HFFc6 (cell line): Measurements from ENCODE around the gene C15orf39. TPM values are rescaled to one million over a fixed set of nuclear protein-coding genes. Genes with fewer than 3 reads are reported as not detected.

Source experiments
- DNase-seq: peaks from one replicate; pipeline ENCODE4 v3.0.0-alpha.2; 2018
- H3K27ac Mint-ChIP-seq: 2 replicates; pipeline ENCODE4 v1.8.0; 2020; ENCODE audit warnings: mild to moderate bottlenecking, mixed read lengths
- H3K27me3 Mint-ChIP-seq: 2 replicates; pipeline ENCODE4 v1.8.0; 2021; ENCODE audit warnings: mild to moderate bottlenecking, moderate library complexity, mixed read lengths; ENCODE audit not compliant: insufficient read depth
- H3K36me3 Mint-ChIP-seq: 2 replicates; pipeline ENCODE4 v1.8.0; 2021; ENCODE audit warnings: low read depth, mixed read lengths
- H3K4me1 Mint-ChIP-seq: 2 replicates; pipeline ENCODE4 v1.8.0; 2020; ENCODE audit warnings: low read depth, mixed read lengths
- H3K4me3 Mint-ChIP-seq: 2 replicates; pipeline ENCODE4 v1.8.0; 2020; ENCODE audit warnings: mild to moderate bottlenecking, moderate library complexity, mixed read lengths
- H3K9me3 Mint-ChIP-seq: 2 replicates; pipeline ENCODE4 v1.8.0; 2020; ENCODE audit warnings: mild to moderate bottlenecking, mixed read lengths
- CTCF ChIP-seq: fragments of 200-600 bp; sonication (generic); IDR thresholded peaks from 2 replicates; pipeline ENCODE4 v1.5.0; 2021; ENCODE audit warnings: antibody characterized with exemption, mild to moderate bottlenecking
- total RNA-seq, 6 experiments: library from RNA; stranded (reverse); fragmentation: NEBNext Ultra II Directional; extraction: Animal tissue kit (Norgen Biotek cat#: 25700); gene quantifications; 2 replicates in 1 of 6; 3 replicates in 5 of 6; pipeline ENCODE4 v1.2.3, GENCODE V29; 2021

The C15orf39 gene
- total RNA-seq, 6 experiments from 2014 or later: 8.8 to 14.8 (median 12.0) TPM

GRCh38 chr15:75170203-75170602 is 31.5 kb upstream of the C15orf39 start:
- H3K27me3 Mint-ChIP-seq: peaks cover 2% of the 10 kb centered on the region; the same call in 1 of the 2 replicates
- H3K4me1 Mint-ChIP-seq: peaks cover 68% of the 10 kb centered on the region
- H3K4me3 Mint-ChIP-seq: no peak overlapping the region
- peaks cover 19% of the 10 kb centered on the region for H3K9me3 Mint-ChIP-seq
- no peak for TF ChIP-seq CTCF
- H3K36me3 Mint-ChIP-seq: peaks cover 12% of the 10 kb centered on the region
- H3K27ac Mint-ChIP-seq: no peak overlapping the region
- DNase-seq: no peak

GRCh38 chr15:75170711-75171341 is 30.9 kb upstream of the C15orf39 start:
- TF ChIP-seq CTCF: no peak
- peaks cover 12% of the 10 kb centered on the region for H3K36me3 Mint-ChIP-seq
- H3K4me1 Mint-ChIP-seq: peaks cover 73% of the 10 kb centered on the region
- H3K9me3 Mint-ChIP-seq: peaks cover 19% of the 10 kb centered on the region
- peaks cover 2% of the 10 kb centered on the region; the same call in 1 of the 2 replicates for H3K27me3 Mint-ChIP-seq
- peak overlapping the region; percentile 33 for H3K4me3 Mint-ChIP-seq
- DNase-seq: peak; percentile 21
- H3K27ac Mint-ChIP-seq: peak overlapping the region; percentile 78

DNA sequence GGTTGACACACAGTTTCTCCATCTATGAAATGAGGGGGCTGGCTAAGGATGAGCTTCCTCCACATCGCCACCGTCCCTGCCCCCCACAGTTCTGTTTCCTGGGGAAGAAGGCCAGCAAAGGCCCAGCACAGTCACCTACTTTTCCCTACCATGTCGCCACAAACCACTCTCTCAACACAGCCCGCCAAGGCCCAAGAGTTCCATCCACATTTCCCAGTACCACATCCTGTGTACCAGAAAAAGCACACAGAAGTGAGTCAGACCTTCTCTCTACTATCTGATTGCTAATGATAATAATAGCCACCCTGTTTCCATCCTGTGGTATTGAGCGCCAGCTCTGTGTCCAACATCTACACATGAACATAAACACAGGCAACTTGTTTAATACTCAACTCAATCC is 30.3 kb upstream of the C15orf39 start:
- Mint-ChIP-seq H3K27ac (peak overlapping the region; percentile 78), H3K27me3 (peaks cover 2% of the 10 kb centered on the region; the same call in 1 of the 2 replicates), H3K4me3 (peak overlapping the region; percentile 33), H3K9me3 (peaks cover 17% of the 10 kb centered on the region), H3K36me3 (peaks cover 12% of the 10 kb centered on the region), H3K4me1 (peaks cover 73% of the 10 kb centered on the region)
- DNase-seq: peak; percentile 86
- TF ChIP-seq CTCF: no peak

GRCh38 chr15:75172284-75172820 is 29.3 kb upstream of the C15orf39 start:
- Mint-ChIP-seq H3K27me3 (peaks cover 7% of the 10 kb centered on the region; the same call in 1 of the 2 replicates), H3K27ac (no peak overlapping the region), H3K36me3 (peaks cover 12% of the 10 kb centered on the region)

DNA sequence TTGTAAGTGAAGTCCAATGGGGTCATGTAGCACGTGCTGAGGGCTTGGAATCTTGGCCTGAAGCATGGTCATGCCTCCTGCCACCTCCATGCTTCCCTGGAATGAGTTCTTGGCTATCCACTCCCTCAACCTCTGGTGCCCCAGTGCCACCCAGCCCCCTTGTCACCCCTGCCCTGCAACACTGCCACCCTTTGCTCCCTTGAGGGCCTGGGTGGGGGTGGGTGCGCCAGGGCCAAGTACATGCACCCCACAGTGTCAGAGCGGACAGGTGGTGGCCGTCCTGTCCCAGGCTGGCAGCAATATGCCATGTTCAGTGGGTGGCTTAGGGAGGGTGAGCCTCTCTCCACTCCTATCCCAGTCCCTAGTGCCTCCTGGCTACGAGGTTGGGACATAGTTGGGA is 27.6 kb upstream of the C15orf39 start:
- Mint-ChIP-seq H3K4me3 (no peak overlapping the region), H3K36me3 (peaks cover 8% of the 10 kb centered on the region), H3K4me1 (peaks cover 51% of the 10 kb centered on the region), H3K27me3 (peaks cover 13% of the 10 kb centered on the region), H3K9me3 (peaks cover 10% of the 10 kb centered on the region; the same call in 1 of the 2 replicates), H3K27ac (no peak overlapping the region)
- TF ChIP-seq CTCF: no peak
- DNase-seq: no peak

More at GRCh38 chr15:75172284-75172820, 29.3 kb upstream of the C15orf39 start:
- no peak for TF ChIP-seq CTCF
- peaks cover 63% of the 10 kb centered on the region for H3K4me1 Mint-ChIP-seq
- DNase-seq: no peak
- no peak overlapping the region for H3K4me3 Mint-ChIP-seq
- H3K9me3 Mint-ChIP-seq: peaks cover 13% of the 10 kb centered on the region
